ENCODE measurements around the gene SETSIP. TPM values are rescaled to one million over a fixed set of nuclear protein-coding genes. Genes with fewer than 3 reads are reported as not detected.
"Not testable (repeated sequence)": the region's sequence is repeated elsewhere in the genome, so short reads cannot be mapped to it uniquely, and the experiment has no call there.

SETSIP gene
- total RNA-seq, 1 donor from 2014 or later, result 0.20 TPM

DNA sequence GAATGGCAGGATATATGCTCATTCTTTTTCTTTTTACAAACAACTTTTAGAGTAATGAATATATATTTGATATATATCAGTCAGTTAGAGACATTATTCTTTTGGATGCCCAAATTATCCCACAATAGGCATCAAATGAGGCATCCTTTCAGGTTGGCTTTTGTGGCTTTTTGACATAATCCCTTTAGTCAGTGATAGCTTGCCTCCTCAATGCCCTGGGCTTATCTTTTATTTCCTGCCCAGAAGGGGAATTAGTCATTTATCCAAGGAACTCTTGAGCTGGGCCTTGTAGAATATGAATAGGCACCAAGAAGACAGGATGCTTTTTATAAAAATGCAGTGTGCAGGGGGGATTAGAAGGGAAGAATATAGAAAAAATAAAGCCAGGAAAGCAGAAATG, 23.3 kb downstream of the SETSIP start:
- no peak for DNase-seq (ENCODE audit: low read depth in 2 of 2)

GRCh38 chr1:92045766-92046495, 29.3 kb downstream of the SETSIP start:
- no peak for DNase-seq (ENCODE audit: low read depth in 2 of 2)

DNA sequence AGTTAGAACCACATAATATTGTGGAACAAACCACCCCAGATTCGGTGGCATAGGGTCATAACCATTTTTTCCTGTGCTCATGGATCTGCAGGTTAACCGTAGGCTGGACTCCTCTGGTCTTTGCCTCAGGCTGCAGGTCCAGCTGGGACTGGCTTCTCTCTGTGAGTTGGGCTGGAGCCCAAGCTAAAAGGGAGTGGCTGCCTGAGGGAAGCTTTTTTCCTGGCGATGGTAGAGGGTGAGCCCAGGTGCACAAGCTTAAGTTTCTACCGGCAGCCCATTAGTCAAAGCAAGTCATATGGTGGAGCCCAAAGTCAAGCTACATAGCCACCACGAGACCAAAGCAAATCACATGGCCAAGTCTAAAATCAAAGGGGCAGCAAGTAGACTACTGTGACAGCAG, 31.6 kb downstream of the SETSIP start:
- DNase-seq (ENCODE audit: low read depth in 2 of 2), result no peak

DNA sequence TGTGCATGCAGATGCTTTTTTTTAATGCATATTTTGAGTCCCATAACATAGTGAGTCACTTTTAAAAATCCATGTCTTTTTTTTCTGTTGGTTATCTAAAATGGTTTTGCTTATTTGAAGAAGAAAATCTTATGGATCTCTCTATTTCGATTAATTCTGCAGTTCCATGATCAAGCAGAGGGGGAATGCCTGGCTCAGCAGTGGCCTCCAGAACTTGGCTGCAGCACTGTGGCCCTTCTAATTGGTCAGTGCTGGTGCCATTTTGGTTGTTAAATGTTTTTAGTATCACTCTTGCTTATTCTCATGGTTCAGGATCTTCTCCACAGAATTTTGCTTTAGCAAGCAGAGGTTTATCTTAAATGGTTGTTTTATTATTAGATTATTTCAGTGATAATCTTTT, 34.2 kb downstream of the SETSIP start:
- DNase-seq (ENCODE audit: low read depth in 2 of 2), result no peak

GRCh38 chr1:92038695-92039346, 36.4 kb downstream of the SETSIP start:
- DNase-seq (ENCODE audit: low read depth in 2 of 2), result no peak

DNA sequence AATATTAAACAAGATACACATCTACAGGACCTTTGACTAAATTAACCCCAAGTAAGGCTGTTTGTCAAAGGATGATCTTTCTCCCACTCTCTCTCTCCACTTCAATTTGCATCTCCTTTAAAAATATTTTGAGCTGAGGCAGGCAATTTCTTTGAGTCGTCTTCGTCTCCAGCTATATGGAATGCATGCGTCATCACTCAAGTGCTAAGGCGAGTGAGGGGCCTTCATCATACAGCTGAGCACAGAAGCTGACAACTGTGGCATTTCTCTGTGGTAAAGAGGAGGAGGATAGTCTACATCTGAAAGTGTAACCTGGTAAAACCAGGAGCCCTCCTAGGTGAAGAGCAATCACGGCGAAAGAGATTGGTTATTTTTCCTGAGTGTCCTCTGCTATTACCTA, 37.8 kb downstream of the SETSIP start:
- DNase-seq (ENCODE audit: low read depth in 2 of 2), result no peak

DNA sequence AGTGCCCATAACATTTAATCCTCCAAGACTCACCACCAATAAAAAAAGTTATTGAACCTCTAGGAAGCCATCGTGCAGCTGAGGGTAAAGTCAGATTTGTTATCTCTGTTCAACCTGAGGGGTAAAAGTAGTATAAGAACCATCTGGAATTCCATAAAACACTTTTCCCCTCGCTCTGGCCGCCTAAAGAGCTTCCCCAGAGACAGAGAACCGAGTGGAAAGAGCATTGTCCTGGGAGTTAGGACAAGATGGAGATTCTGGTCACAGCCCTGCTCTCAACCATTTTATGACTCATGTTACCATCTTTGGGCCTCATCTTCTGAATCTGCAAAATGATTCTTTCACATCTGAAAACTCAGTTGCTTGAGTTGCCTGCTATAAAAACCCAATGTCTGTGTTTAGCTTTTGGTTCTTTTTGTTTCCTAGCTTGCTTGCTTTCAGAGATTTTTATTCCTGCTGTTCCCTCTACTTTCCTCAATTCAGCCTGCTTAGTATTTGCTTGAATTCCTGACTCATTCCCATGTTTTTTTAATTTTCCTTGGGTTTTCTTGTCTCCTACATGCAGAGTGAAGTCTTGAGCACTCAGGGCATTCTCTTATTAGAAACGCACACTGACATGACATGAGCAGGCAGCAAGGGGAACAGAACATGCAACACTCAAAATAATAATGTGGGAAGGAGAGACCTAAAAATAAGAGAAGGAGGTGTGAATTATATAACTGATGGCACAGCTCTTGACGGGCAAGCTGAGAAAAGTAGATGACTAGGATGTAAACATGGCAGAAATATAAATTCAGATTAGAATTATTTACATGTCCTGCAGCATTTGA, 43.7 kb downstream of the SETSIP start:
- peak in 1 of 2 donors; percentile 2 for DNase-seq (ENCODE audit: low read depth in 2 of 2)

DNA sequence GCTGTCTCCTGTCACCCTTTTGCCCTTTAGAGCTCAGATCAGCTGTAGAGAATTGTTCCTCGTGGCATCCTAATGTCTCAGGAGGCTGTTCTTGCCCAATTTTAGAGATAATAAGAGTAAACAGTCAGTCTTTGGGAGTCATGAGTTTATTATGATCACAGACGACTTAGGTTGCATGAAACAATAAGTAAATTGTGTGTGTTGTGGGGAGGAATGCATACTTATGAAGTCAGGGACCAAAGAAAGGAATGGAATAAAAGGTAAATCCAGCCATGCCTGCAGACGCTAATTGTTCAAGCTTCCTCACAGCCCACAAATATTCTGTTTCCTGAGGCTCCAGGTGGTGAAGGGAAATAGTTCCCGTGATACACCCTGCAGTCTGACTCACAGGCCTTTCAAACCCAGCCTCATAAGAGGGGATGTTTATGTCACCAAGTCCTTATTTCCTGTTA, 44.5 kb downstream of the SETSIP start:
- peak; percentile 16 to 86 for DNase-seq (ENCODE audit: low read depth in 2 of 2)

DNA sequence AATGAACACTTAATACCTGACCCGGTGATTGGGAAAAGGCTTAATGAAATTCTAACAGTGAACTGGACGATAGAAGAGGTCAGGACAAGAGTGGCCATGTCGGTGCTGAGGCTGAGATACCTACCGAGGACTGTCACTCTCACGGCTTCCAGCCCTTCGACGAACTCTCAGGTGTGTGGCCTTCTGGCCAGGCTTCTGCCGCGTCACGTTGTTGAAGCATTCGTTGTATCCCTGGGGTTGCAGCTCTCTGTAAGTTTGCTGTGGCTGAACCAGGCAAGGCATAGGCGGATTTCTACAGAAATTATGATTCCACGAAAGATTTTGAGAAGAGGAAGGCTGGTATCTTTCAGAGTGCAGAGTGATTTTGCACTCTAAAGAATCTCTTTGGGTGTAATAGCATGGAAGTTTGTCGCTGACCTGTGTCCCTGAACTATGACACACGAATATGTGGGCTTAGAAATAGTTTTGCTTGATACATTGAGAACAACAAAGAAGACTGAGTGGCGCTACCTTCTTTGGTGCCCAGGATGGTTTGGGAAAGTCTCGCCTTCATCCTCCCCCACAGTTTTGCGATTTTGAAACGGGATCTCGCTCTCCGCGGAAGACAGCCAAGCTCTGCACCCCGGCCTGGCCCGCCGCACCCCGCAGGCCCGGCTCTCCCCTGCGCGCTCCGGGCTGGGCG, 45.8 kb downstream of the SETSIP start:
- peak in 1 of 2 donors; percentile 0 for DNase-seq (ENCODE audit: low read depth in 2 of 2)

- no peak for DNase-seq (ENCODE audit: low read depth in 2 of 2)
These were observed 48.4 kb downstream of the SETSIP start for GRCh38 chr1:92026806-92027205.

DNA sequence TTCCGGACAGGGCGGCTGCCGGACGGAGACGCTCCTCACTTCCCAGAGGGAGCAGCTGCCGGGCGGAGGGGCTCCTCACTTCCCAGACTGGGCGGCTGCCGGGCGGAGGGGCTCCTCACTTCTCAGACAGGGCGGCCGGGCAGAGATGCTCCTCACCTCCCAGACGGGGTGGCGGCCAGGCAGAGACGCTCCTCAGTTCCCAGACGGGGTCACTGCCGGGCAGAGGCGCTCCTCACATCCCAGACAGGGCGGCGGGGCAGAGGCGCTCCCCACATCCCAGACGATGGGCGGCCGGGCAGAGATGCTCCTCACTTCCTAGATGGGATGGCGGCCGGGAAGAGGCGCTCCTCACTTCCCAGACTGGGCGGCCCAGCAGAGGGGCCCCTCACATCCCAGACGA, 49.2 kb downstream of the SETSIP start:
- DNase-seq (ENCODE audit: low read depth in 2 of 2), result not testable (repeated sequence)

Other genes starting within 250 kb of the SETSIP start
- 7.4 and 25.8 TPM in 2 replicates for gene TGFBR3, start 189.3 kb downstream of the SETSIP start, total RNA-seq
- not detected in 2 replicates for gene BRDT, start 126.0 kb downstream of the SETSIP start, total RNA-seq
- gene EPHX4, start 45.4 kb downstream of the SETSIP start, total RNA-seq, result 3.4 and 5.2 TPM in 2 replicates
- gene BTBD8, start 4.9 kb upstream of the SETSIP start, total RNA-seq, result 1.3 and 2.4 TPM in 2 replicates
- not detected in 2 replicates for gene C1orf146, start 142.5 kb upstream of the SETSIP start, total RNA-seq
- 5.4 and 5.8 TPM in 2 replicates for gene GLMN, start 223.6 kb upstream of the SETSIP start, total RNA-seq
- gene RPAP2, start 223.6 kb upstream of the SETSIP start, total RNA-seq, result 1.7 and 2.6 TPM in 2 replicates